GM19438 (cell line): ENCODE results near the gene PPFIA2.
"Not testable (repeated sequence)": the region's sequence is repeated elsewhere in the genome, so short reads cannot be mapped to it uniquely, and the experiment has no call there.

Source experiments
- ATAC-seq: cut with Tn5 transposase; IDR thresholded peaks from one replicate; pipeline ENCODE4 v1.9.1; 2021; ENCODE audit warnings: low read depth; ENCODE audit not compliant: unreplicated experiment

The PPFIA2 gene

GRCh38 chr12:81222846-81223592, 536.1 kb downstream of the PPFIA2 start:
- no peak for ATAC-seq

- ATAC-seq: no peak
Measured at GRCh38 chr12:81221681-81222080, 537.5 kb downstream of the PPFIA2 start.

GRCh38 chr12:81216739-81217138, 542.4 kb downstream of the PPFIA2 start:
- no peak for ATAC-seq

- ATAC-seq: no peak
Measured at GRCh38 chr12:81212996-81213696, 546.0 kb downstream of the PPFIA2 start.

- ATAC-seq: no peak
Measured at GRCh38 chr12:81211306-81211705, 547.8 kb downstream of the PPFIA2 start.

- ATAC-seq: not testable (repeated sequence)
Measured at GRCh38 chr12:81209772-81210225, 549.4 kb downstream of the PPFIA2 start.

- ATAC-seq: no peak
Measured at GRCh38 chr12:81209012-81209411, 550.1 kb downstream of the PPFIA2 start.

GRCh38 chr12:81208187-81208911, 550.8 kb downstream of the PPFIA2 start:
- no peak for ATAC-seq
